Measurements from ENCODE around the gene PDE7B. TPM values are rescaled to one million over a fixed set of nuclear protein-coding genes. Genes with fewer than 3 reads are reported as not detected.

PDE7B gene
- total and polyA plus RNA-seq, 2 of the 8 experiments (the other 6 are each of a cell fraction or from before 2014, with no cell fraction given) = not detected

- no peak for TF ChIP-seq CHD1 (IDR thresholded peaks at IDR 0.05; ENCODE audit: low read depth, low read length)
- no peak for TF ChIP-seq MAFK (IDR thresholded peaks at IDR 0.05; ENCODE audit: low read depth, low read length)
- TF ChIP-seq JUND (IDR thresholded peaks at IDR 0.05; ENCODE audit: low read length) = no peak
- TF ChIP-seq EGR1 (IDR thresholded peaks at IDR 0.05; ENCODE audit: borderline replicate concordance, low read depth, low read length) = no peak
- TF ChIP-seq HDAC2 (IDR thresholded peaks at IDR 0.05; ENCODE audit: borderline replicate concordance in 1 of 2, low read depth in 2 of 2, low read length in 2 of 2) = no peak
- no peak for TF ChIP-seq CBX5 (IDR thresholded peaks at IDR 0.05; ENCODE audit: low read depth, low read length)
- TF ChIP-seq, protein P1, sequence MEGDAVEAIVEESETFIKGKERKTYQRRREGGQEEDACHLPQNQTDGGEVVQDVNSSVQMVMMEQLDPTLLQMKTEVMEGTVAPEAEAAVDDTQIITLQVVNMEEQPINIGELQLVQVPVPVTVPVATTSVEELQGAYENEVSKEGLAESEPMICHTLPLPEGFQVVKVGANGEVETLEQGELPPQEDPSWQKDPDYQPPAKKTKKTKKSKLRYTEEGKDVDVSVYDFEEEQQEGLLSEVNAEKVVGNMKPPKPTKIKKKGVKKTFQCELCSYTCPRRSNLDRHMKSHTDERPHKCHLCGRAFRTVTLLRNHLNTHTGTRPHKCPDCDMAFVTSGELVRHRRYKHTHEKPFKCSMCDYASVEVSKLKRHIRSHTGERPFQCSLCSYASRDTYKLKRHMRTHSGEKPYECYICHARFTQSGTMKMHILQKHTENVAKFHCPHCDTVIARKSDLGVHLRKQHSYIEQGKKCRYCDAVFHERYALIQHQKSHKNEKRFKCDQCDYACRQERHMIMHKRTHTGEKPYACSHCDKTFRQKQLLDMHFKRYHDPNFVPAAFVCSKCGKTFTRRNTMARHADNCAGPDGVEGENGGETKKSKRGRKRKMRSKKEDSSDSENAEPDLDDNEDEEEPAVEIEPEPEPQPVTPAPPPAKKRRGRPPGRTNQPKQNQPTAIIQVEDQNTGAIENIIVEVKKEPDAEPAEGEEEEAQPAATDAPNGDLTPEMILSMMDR (IDR thresholded peaks at IDR 0.05; ENCODE audit: control extremely low read depth in 1 of 3, insufficient read depth in 1 of 3, low read depth in 1 of 3, low read length in 3 of 3) = no peak
- no peak for TF ChIP-seq TBP (IDR thresholded peaks at IDR 0.05; ENCODE audit: low read depth, low read length)
- TF ChIP-seq POLR2AphosphoS5 (IDR thresholded peaks at IDR 0.05; ENCODE audit: low read depth, low read length) = no peak
- TF ChIP-seq HDAC6 (IDR thresholded peaks at IDR 0.05; ENCODE audit: low read depth, low read length) = no peak
- no peak for TF ChIP-seq GABPA (IDR thresholded peaks at IDR 0.05; ENCODE audit: borderline replicate concordance, insufficient read depth, low read length)
Observed at GRCh38 chr6:136173519-136174507, 322.3 kb downstream of the PDE7B start (continued).

Data from H1 (cell line).